Measurements from ENCODE around the gene LPIN1.
"Not testable (repeated sequence)": the region's sequence is repeated elsewhere in the genome, so short reads cannot be mapped to it uniquely, and the experiment has no call there.

Gene LPIN1

GRCh38 chr2:11743846-11744553 is 2.4 kb upstream of the LPIN1 start:
- DNase-seq (ENCODE audit: low spot score): peak; percentile 88

- no peak for DNase-seq (ENCODE audit: low spot score)
Measured at GRCh38 chr2:11744631-11745394, 1.6 kb upstream of the LPIN1 start.

- DNase-seq (ENCODE audit: low spot score): peak; percentile 42
Measured at GRCh38 chr2:11745613-11746375, 638 bp upstream of the LPIN1 start.

- no peak for DNase-seq (ENCODE audit: low spot score)
Measured at GRCh38 chr2:11746807-11747459, 501 bp downstream of the LPIN1 start.

GRCh38 chr2:11748018-11748860 is 1.8 kb downstream of the LPIN1 start:
- DNase-seq (ENCODE audit: low spot score): no peak

- no peak for DNase-seq (ENCODE audit: low spot score)
Measured at GRCh38 chr2:11748861-11749645, 2.6 kb downstream of the LPIN1 start.

GRCh38 chr2:11749646-11750349 is 3.4 kb downstream of the LPIN1 start:
- DNase-seq (ENCODE audit: low spot score): no peak

- DNase-seq (ENCODE audit: low spot score): no peak
Measured at GRCh38 chr2:11750422-11750821, 4.0 kb downstream of the LPIN1 start.

GRCh38 chr2:11750917-11751316 is 4.5 kb downstream of the LPIN1 start:
- DNase-seq (ENCODE audit: low spot score): no peak

- no peak for DNase-seq (ENCODE audit: low spot score)
Measured at GRCh38 chr2:11752906-11753305, 6.5 kb downstream of the LPIN1 start.

- DNase-seq (ENCODE audit: low spot score): no peak
Measured at GRCh38 chr2:11753452-11753885, 7.0 kb downstream of the LPIN1 start.

- no peak for DNase-seq (ENCODE audit: low spot score)
Measured at GRCh38 chr2:11753886-11754699, 7.7 kb downstream of the LPIN1 start.

GRCh38 chr2:11754700-11755015 is 8.2 kb downstream of the LPIN1 start:
- no peak for DNase-seq (ENCODE audit: low spot score)

- no peak for DNase-seq (ENCODE audit: low spot score)
Measured at GRCh38 chr2:11757101-11757500, 10.7 kb downstream of the LPIN1 start.

- DNase-seq (ENCODE audit: low spot score): no peak
Measured at GRCh38 chr2:11758187-11758586, 11.8 kb downstream of the LPIN1 start.

GRCh38 chr2:11758647-11759046 is 12.2 kb downstream of the LPIN1 start:
- no peak for DNase-seq (ENCODE audit: low spot score)

- not testable (repeated sequence) for DNase-seq (ENCODE audit: low spot score)
Measured at GRCh38 chr2:11759182-11759975, 12.9 kb downstream of the LPIN1 start.

- DNase-seq (ENCODE audit: low spot score): no peak
Measured at GRCh38 chr2:11761259-11761658, 14.8 kb downstream of the LPIN1 start.

All from ecto neural progenitor cell (in vitro differentiated cells).